Suprapubic skin (tissue), 4 donors: ENCODE measurements around the gene KIF14. TPM values are rescaled to one million over a fixed set of nuclear protein-coding genes. Genes with fewer than 3 reads are reported as not detected.

Experiments used
- DNase-seq, 2 donors: peaks; one replicate each; pipeline ENCODE4 v3.0.0-alpha.2; 2019; ENCODE audit warnings: low spot score in 2 of 2
- H3K27ac ChIP-seq: fragments of 200-600 bp; sonication (generic); one replicate; pipeline ENCODE4 v1.5.1; 2019
- H3K27me3 ChIP-seq: fragments of 200-600 bp; sonication (generic); one replicate; pipeline ENCODE4 v1.5.1; 2019
- H3K36me3 ChIP-seq: fragments of 200-600 bp; sonication (generic); one replicate; pipeline ENCODE4 v1.5.1; 2019
- H3K4me1 ChIP-seq: fragments of 200-600 bp; sonication (generic); one replicate; pipeline ENCODE4 v1.5.1; 2019
- H3K4me3 ChIP-seq: fragments of 200-600 bp; sonication (generic); one replicate; pipeline ENCODE4 v1.5.1; 2019; ENCODE audit warnings: mild to moderate bottlenecking
- H3K9me3 ChIP-seq: fragments of 200-600 bp; sonication (generic); one replicate; pipeline ENCODE4 v1.5.1; 2019
- EP300 ChIP-seq: sonication (generic); formaldehyde crosslinking; IDR thresholded peaks from one replicate; pipeline ENCODE4 v1.6.1; 2017; ENCODE audit warnings: antibody characterized with exemption
- POLR2A ChIP-seq, 2 donors: fragments of 450-650 bp; IDR thresholded peaks; one replicate each; pipeline ENCODE4 v1.6.1; 2017; ENCODE audit warnings: antibody characterized with exemption in 2 of 2, mild to moderate bottlenecking in 2 of 2, moderate library complexity in 2 of 2
- POLR2AphosphoS5 ChIP-seq, 3 donors: sonication (generic); formaldehyde crosslinking; IDR thresholded peaks; one replicate each; pipeline ENCODE4 v1.6.1; 2017; ENCODE audit warnings: antibody characterized with exemption in 3 of 3
- WGBS: methylation state at CpG from one replicate; pipeline ENCODE4 v1.1.5; 2018; 5-methylcytosine and 5-hydroxymethylcytosine counted together
- total RNA-seq, 4 donors: library from RNA; depleted of rRNA; stranded (reverse); fragments of >200 nt; gene quantifications; one replicate each; pipeline ENCODE4 v1.1.0, GENCODE V29; 2016
- TF ChIP-seq, protein P1 (sequence below), 2 donors: fragments of 200-600 bp in 1 of 2; fragments of 450-650 bp in 1 of 2; sonication (generic) in 1 of 2; IDR thresholded peaks; one replicate each; pipeline ENCODE4 v1.5.1; 2016 to 2019; ENCODE audit warnings: antibody characterized with exemption in 2 of 2, mild to moderate bottlenecking in 1 of 2, moderate library complexity in 1 of 2

KIF14 gene
- total RNA-seq, 4 donors from 2014 or later = 0.72 to 1.6 (median 1.5) TPM

DNA sequence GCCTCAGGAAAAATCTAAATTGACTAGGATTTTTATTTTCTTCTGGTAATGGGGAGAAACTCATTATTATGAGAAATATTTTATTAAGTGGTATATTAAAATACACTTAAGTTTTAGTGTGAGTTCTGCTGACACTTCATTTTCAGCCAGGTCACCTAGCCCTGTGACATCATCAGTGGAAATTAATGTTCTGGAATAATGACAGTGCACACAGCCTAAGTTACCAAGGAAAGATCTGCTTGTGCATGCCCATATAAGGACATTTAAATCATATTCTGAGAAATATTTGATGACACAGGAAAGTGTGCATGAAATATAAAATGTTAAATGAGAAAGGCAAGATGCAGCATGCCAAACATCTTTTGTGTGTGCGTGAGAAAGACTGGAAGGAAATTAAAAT lies 102.0 kb downstream of the KIF14 start:
- H3K4me1 ChIP-seq = no peaks in the 10 kb centered on the region
- no peaks in the 10 kb centered on the region for H3K9me3 ChIP-seq
- no peaks in the 10 kb centered on the region for H3K36me3 ChIP-seq
- 35% methylated on average over 1 of the region's 1 CpG for WGBS
- no peak overlapping the region for H3K4me3 ChIP-seq
- DNase-seq = no peak
- no peak overlapping the region for H3K27ac ChIP-seq
- peaks cover 4% of the 10 kb centered on the region for H3K27me3 ChIP-seq
- TF ChIP-seq EP300 = no peak
- TF ChIP-seq POLR2A (IDR thresholded peaks at IDR 0.05) = no peak

GRCh38 chr1:200512191-200512590 lies 108.4 kb downstream of the KIF14 start:
- DNase-seq = no peak
- Histone ChIP-seq H3K4me1 (peaks cover 4% of the 10 kb centered on the region), H3K9me3 (no peaks in the 10 kb centered on the region), H3K36me3 (no peaks in the 10 kb centered on the region), H3K4me3 (no peak overlapping the region), H3K27me3 (peaks cover 23% of the 10 kb centered on the region), H3K27ac (no peak overlapping the region)
- TF ChIP-seq EP300 = no peak
- TF ChIP-seq POLR2AphosphoS5 (IDR thresholded peaks at IDR 0.05) = no peak
- TF ChIP-seq, protein P1, sequence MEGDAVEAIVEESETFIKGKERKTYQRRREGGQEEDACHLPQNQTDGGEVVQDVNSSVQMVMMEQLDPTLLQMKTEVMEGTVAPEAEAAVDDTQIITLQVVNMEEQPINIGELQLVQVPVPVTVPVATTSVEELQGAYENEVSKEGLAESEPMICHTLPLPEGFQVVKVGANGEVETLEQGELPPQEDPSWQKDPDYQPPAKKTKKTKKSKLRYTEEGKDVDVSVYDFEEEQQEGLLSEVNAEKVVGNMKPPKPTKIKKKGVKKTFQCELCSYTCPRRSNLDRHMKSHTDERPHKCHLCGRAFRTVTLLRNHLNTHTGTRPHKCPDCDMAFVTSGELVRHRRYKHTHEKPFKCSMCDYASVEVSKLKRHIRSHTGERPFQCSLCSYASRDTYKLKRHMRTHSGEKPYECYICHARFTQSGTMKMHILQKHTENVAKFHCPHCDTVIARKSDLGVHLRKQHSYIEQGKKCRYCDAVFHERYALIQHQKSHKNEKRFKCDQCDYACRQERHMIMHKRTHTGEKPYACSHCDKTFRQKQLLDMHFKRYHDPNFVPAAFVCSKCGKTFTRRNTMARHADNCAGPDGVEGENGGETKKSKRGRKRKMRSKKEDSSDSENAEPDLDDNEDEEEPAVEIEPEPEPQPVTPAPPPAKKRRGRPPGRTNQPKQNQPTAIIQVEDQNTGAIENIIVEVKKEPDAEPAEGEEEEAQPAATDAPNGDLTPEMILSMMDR (IDR thresholded peaks at IDR 0.05) = no peak
- no peak for TF ChIP-seq POLR2A (IDR thresholded peaks at IDR 0.05)
- 35% methylated on average over 3 of the region's 3 CpGs for WGBS

- no peak overlapping the region for H3K27ac ChIP-seq
- peaks cover 4% of the 10 kb centered on the region for H3K4me1 ChIP-seq
- no peak overlapping the region for H3K4me3 ChIP-seq
- no peaks in the 10 kb centered on the region for H3K9me3 ChIP-seq
- peaks cover 30% of the 10 kb centered on the region for H3K27me3 ChIP-seq
- DNase-seq = peak in 1 of 2 donors; percentile 37
- no peaks in the 10 kb centered on the region for H3K36me3 ChIP-seq
- whole genome bisulfite sequencing = 19% methylated on average over 4 of the region's 4 CpGs
- no peak for TF ChIP-seq EP300
- TF ChIP-seq, protein P1 (IDR thresholded peaks at IDR 0.05) = peak; percentile 80 to 83
These were observed 110.3 kb downstream of the KIF14 start for GRCh38 chr1:200510228-200510623.

- 53% methylated on average over 12 of the region's 12 CpGs for WGBS
These were observed 114.1 kb downstream of the KIF14 start for GRCh38 chr1:200506471-200506870.

DNA sequence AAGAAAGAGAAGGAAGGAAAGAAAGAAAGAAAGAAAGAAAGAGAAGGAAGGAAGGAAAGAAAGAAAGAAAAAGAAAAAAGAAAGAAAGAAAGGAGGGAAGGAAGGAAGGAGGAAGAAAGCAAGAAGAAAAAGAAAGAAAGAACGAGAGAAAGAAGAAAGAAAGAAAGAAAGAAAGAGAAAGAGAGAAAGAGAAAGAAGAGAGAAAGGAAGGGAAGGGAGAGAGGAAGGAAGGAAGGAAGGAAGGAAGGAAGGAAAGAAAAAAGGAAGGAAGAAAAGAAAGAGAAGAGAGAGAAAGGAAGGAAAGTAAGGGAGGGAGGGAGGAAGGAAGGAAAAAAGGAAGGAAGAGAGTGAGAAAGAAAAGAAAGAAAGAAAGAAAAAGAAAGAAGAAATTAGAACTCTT lies 115.3 kb downstream of the KIF14 start:
- TF ChIP-seq EP300 (no peak), POLR2A (IDR thresholded peaks at IDR 0.05) (no peak), POLR2AphosphoS5 (IDR thresholded peaks at IDR 0.05) (no peak)
- TF ChIP-seq, protein P1 (IDR thresholded peaks at IDR 0.05) = no peak
- no peak for DNase-seq
- WGBS = 81% methylated on average over 1 of the region's 1 CpG
- H3K4me3 ChIP-seq = no peak overlapping the region
- H3K27ac ChIP-seq = no peak overlapping the region
- H3K27me3 ChIP-seq = peaks cover 12% of the 10 kb centered on the region
- H3K9me3 ChIP-seq = no peaks in the 10 kb centered on the region
- H3K4me1 ChIP-seq = peaks cover 3% of the 10 kb centered on the region
- no peaks in the 10 kb centered on the region for H3K36me3 ChIP-seq

More at GRCh38 chr1:200506471-200506870, 114.1 kb downstream of the KIF14 start:
- no peaks in the 10 kb centered on the region for H3K9me3 ChIP-seq
- peaks cover 4% of the 10 kb centered on the region for H3K4me1 ChIP-seq
- no peaks in the 10 kb centered on the region for H3K36me3 ChIP-seq
- no peak overlapping the region for H3K27ac ChIP-seq
- DNase-seq = no peak
- no peak for TF ChIP-seq EP300
- no peak for TF ChIP-seq POLR2AphosphoS5 (IDR thresholded peaks at IDR 0.05)
- TF ChIP-seq, protein P1 (IDR thresholded peaks at IDR 0.05) = no peak
- no peak for TF ChIP-seq POLR2A (IDR thresholded peaks at IDR 0.05)
- peaks cover 21% of the 10 kb centered on the region for H3K27me3 ChIP-seq
- H3K4me3 ChIP-seq = no peak overlapping the region

Other genes with a start within 250 kb of the KIF14 start
- gene ZNF281, start 210.7 kb downstream of the KIF14 start, total RNA-seq = 1 to 10 TPM; 4.5 to 9.4 (median 8.2) TPM
- 10 to 100 TPM; 28.0 to 37.3 (median 28.3) TPM for gene DDX59, start 49.2 kb upstream of the KIF14 start, total RNA-seq
- gene CAMSAP2, start 118.1 kb upstream of the KIF14 start, total RNA-seq = 10 to 100 TPM; 26.5 to 47.4 (median 33.3) TPM